ENCODE results near the gene SERTM1.

SERTM1 gene

GRCh38 chr13:36717966-36718545, 44.2 kb downstream of the SERTM1 start:
- DNase-seq (ENCODE audit: low read depth): no peak
- H3K4me3 ChIP-seq (ENCODE audit: low read depth, low read length): no peak overlapping the region
- TF ChIP-seq, protein P1, sequence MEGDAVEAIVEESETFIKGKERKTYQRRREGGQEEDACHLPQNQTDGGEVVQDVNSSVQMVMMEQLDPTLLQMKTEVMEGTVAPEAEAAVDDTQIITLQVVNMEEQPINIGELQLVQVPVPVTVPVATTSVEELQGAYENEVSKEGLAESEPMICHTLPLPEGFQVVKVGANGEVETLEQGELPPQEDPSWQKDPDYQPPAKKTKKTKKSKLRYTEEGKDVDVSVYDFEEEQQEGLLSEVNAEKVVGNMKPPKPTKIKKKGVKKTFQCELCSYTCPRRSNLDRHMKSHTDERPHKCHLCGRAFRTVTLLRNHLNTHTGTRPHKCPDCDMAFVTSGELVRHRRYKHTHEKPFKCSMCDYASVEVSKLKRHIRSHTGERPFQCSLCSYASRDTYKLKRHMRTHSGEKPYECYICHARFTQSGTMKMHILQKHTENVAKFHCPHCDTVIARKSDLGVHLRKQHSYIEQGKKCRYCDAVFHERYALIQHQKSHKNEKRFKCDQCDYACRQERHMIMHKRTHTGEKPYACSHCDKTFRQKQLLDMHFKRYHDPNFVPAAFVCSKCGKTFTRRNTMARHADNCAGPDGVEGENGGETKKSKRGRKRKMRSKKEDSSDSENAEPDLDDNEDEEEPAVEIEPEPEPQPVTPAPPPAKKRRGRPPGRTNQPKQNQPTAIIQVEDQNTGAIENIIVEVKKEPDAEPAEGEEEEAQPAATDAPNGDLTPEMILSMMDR (IDR thresholded peaks at IDR 0.05; ENCODE audit: control insufficient read depth, extremely low read depth, insufficient read depth): no peak

DNA sequence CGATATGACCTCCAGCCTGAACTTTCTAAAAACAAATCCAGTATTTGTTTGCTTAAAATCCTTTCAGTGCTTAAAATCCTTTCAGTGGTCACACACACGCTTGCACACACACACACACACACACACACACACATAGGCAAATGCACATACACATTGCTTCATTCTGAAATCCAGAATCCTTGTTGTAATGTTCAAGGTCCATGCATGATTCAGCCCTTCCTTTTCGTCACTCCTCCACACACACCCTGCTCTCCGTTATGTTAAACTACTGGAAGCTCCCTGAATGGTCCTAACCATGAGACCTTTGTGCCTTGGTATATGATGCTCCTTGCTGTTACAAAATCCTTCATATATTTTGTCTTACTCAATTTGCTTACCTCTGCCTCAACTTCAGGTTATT, 44.9 kb downstream of the SERTM1 start:
- TF ChIP-seq, protein P1 (IDR thresholded peaks at IDR 0.05; ENCODE audit: control insufficient read depth, extremely low read depth, insufficient read depth): no peak
- H3K4me3 ChIP-seq (ENCODE audit: low read depth, low read length): no peak overlapping the region
- no peak for DNase-seq (ENCODE audit: low read depth)

DNA sequence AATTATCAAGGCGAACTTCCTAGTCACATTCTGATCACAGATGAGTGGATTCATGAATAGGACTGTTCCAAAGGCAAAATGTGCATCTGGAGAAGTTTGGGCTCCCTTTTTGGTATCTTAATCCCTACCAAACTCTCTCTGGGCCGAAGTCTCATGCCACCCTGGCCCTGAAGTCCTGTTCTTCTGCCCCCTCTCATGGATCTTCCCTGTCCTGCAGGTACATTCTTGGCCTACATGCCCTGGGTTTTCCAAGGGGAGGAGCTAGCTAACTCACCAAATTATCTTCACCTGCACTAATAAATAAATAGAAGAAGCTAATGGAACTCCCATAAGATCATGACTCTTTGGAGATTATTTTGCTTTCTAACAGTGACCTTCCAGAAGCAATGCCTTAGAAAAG, 50.3 kb downstream of the SERTM1 start:
- TF ChIP-seq, protein P1 (IDR thresholded peaks at IDR 0.05; ENCODE audit: control insufficient read depth, extremely low read depth, insufficient read depth): no peak
- no peak for DNase-seq (ENCODE audit: low read depth)
- H3K4me3 ChIP-seq (ENCODE audit: low read depth, low read length): no peak overlapping the region

- TF ChIP-seq, protein P1 (IDR thresholded peaks at IDR 0.05; ENCODE audit: control insufficient read depth, extremely low read depth, insufficient read depth): no peak
- no peak for DNase-seq (ENCODE audit: low read depth)
- no peak overlapping the region for H3K4me3 ChIP-seq (ENCODE audit: low read depth, low read length)
Observed at GRCh38 chr13:36725936-36726335, 52.1 kb downstream of the SERTM1 start.

DNA sequence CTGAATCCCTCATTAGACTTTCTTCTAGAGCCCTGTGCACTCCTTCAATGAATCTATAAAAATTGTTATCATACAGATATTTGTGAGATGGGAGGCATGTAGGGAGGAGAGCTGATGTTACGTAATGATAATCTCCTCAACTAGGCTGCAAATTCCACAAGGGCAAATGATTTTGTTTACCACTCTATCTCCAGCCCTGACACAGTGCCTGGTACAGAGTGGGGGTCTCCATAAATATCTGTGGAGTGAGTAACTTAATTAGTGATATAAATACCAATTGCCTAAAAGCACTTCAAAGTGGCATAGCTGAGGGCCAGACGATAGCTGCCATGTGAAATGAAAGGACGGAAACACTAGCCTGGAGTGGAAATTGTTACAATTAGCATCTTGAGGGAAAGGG, 54.2 kb downstream of the SERTM1 start:
- DNase-seq (ENCODE audit: low read depth): no peak
- H3K4me3 ChIP-seq (ENCODE audit: low read depth, low read length): no peak overlapping the region
- TF ChIP-seq, protein P1 (IDR thresholded peaks at IDR 0.05; ENCODE audit: control insufficient read depth, extremely low read depth, insufficient read depth): no peak

GRCh38 chr13:36736119-36736726, 62.4 kb downstream of the SERTM1 start:
- no peak overlapping the region for H3K4me3 ChIP-seq (ENCODE audit: low read depth, low read length)
- DNase-seq (ENCODE audit: low read depth): peak; percentile 19
- TF ChIP-seq, protein P1 (IDR thresholded peaks at IDR 0.05; ENCODE audit: control insufficient read depth, extremely low read depth, insufficient read depth): peak; percentile 54

Data from LNCaP clone FGC (cell line).